ENCODE data around the gene SHROOM3. TPM values are rescaled to one million over a fixed set of nuclear protein-coding genes. Genes with fewer than 3 reads are reported as not detected.

The SHROOM3 gene
- polyA plus RNA-seq, 2 of the 4 experiments (the other 2 are of a cell fraction): 2.8 to 5.1 TPM

DNA sequence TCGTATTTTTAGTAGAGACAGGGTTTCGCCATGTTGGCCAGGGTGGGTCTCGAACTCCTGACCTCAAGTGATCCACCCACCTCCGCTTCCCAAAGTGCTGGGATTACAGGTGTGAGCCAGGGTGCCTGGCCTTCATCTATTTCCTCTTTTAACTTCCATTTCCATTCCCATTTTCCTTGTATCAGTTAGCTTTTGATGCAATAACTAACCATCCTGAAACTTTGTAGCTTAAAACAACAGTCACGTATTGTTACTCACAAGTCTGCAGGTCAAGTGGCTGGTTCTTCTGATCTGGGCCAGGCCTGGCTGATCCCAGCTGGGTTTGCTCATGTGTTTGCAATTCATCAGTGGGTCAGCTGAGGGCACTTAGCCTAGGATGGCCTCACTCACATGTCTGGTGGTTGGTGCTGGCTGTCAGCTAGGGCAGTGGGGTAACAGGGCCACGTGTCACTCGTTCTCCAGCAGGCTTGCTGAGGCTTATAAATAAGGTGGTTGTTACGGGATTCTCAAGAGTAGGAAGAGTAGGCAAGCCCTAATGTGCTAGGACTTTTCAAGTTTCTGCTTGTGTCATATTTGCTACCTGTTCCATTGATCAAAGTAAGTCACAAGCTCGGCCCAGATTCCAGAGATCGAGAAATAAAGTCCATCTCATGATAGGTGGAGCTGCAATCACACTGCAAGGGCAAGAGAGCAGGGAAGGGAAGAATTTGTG lies 374.7 kb downstream of the SHROOM3 start:
- Histone ChIP-seq H3K9me3 (peaks cover 17% of the 10 kb centered on the region; the same call in 2 of the 3 replicates), H3K4me1 (no peaks in the 10 kb centered on the region), H3K4me2 (no peak overlapping the region), H3K27ac (no peak overlapping the region), H3K4me3 (no peak overlapping the region)
- 65% methylated on average over 10 of the region's 10 CpGs for WGBS (ENCODE audit: missing lambda C conversion rate)
- DNase-seq (ENCODE audit: low read depth in 1 of 2, low spot score in 1 of 2) (peak in 1 of 2 experiments; percentile 4), FAIRE-seq (no peak), ATAC-seq (no peak)
- CTCF ChIA-PET: interaction anchor here (0.7 kb wide), 1 partner anchor 12 kb away, joined by 3 read pairs; no protein-coding TSS in a partner anchor
- TF ChIP-seq FOXS1 (CRISPR knock-in tag; IDR thresholded peaks at IDR 0.05): no peak
- TF ChIP-seq MAFK (IDR thresholded peaks at IDR 0.05; ENCODE audit: partially characterized antibody): no peak
- no peak for TF ChIP-seq HOXA7 (CRISPR knock-in tag; IDR thresholded peaks at IDR 0.05)
- no peak for TF ChIP-seq ATOH8 (CRISPR knock-in tag; IDR thresholded peaks at IDR 0.05; ENCODE audit: low read depth)
- no peak for TF ChIP-seq CHD4 (IDR thresholded peaks at IDR 0.05; ENCODE audit: borderline replicate concordance)
- TF ChIP-seq KDM5A (IDR thresholded peaks at IDR 0.05): no peak
- no peak for TF ChIP-seq TFCP2L1 (CRISPR knock-in tag; IDR thresholded peaks at IDR 0.05)
- no peak for TF ChIP-seq SMC3 (IDR thresholded peaks at IDR 0.05)
- no peak for TF ChIP-seq RFX5 (IDR thresholded peaks at IDR 0.05)
- POLR2A ChIA-PET: no interaction called here

- H3K4me1 ChIP-seq: no peaks in the 10 kb centered on the region
- no peak overlapping the region for H3K27ac ChIP-seq
- FAIRE-seq (no peak), DNase-seq (ENCODE audit: low read depth in 1 of 2, low spot score in 1 of 2) (no peak), ATAC-seq (no peak)
- 77% methylated on average over 11 of the region's 12 CpGs for WGBS (ENCODE audit: missing lambda C conversion rate)
- no peak overlapping the region for H3K4me2 ChIP-seq
- H3K9me3 ChIP-seq: peaks cover 22% of the 10 kb centered on the region; the same call in 2 of the 3 replicates
- no peak overlapping the region for H3K4me3 ChIP-seq
- ChIA-PET POLR2A (no interaction called here), CTCF (interaction anchor here (0.6 kb wide), 1 partner anchor 42 kb away, joined by 4 read pairs; no protein-coding TSS in a partner anchor)
- TF ChIP-seq RNF2 (IDR thresholded peaks at IDR 0.05; ENCODE audit: borderline replicate concordance, low read depth) (no peak), REST (IDR thresholded peaks at IDR 0.05) (no peak), MAFK (IDR thresholded peaks at IDR 0.05; ENCODE audit: partially characterized antibody) (no peak), HDAC2 (IDR thresholded peaks at IDR 0.05) (no peak), MAZ (IDR thresholded peaks at IDR 0.05; ENCODE audit: borderline replicate concordance, low read depth, low read length) (no peak), RCOR1 (IDR thresholded peaks at IDR 0.05; ENCODE audit: low read depth, low read length) (no peak), JUNB (IDR thresholded peaks at IDR 0.05) (no peak), FOXS1 (CRISPR knock-in tag; IDR thresholded peaks at IDR 0.05) (no peak), MAX (IDR thresholded peaks at IDR 0.05) (no peak), ZNF302 (CRISPR knock-in tag; IDR thresholded peaks at IDR 0.05) (no peak), CHD4 (IDR thresholded peaks at IDR 0.05; ENCODE audit: borderline replicate concordance) (no peak)
These were observed 376.8 kb downstream of the SHROOM3 start for GRCh38 chr4:76811604-76812412.
